Thymus (tissue), 11 donors: ENCODE data around the gene PRDM16. TPM values are rescaled to one million over a fixed set of nuclear protein-coding genes. Genes with fewer than 3 reads are reported as not detected.

Source experiments
- DNase-seq, 9 donors: peaks; one replicate each; pipeline ENCODE4 v3.0.0-alpha.2; 2013; ENCODE audit warnings: low spot score in 9 of 9, low read depth in 6 of 9, missing footprints in 1 of 9
- H3K27ac ChIP-seq, 2 donors: one replicate each; pipeline ENCODE4 v1.5.1; 2013; ENCODE audit warnings: control low read depth in 1 of 2, low read depth in 1 of 2, low read length in 1 of 2, mild to moderate bottlenecking in 1 of 2, moderate library complexity in 1 of 2
- H3K27me3 ChIP-seq, 2 donors: one replicate each; pipeline ENCODE4 v1.5.1; 2013; ENCODE audit warnings: low read length in 1 of 2; ENCODE audit not compliant: control insufficient read depth in 2 of 2, insufficient read depth in 1 of 2
- H3K36me3 ChIP-seq, 2 donors: one replicate each; pipeline ENCODE4 v1.5.1; 2013; ENCODE audit warnings: low read length in 1 of 2, mild to moderate bottlenecking in 1 of 2, moderate library complexity in 1 of 2; ENCODE audit not compliant: control insufficient read depth in 2 of 2, insufficient read depth in 2 of 2
- H3K4me1 ChIP-seq, 2 donors: one replicate each; pipeline ENCODE4 v1.5.1; 2013; ENCODE audit warnings: low read length in 2 of 2; ENCODE audit not compliant: control insufficient read depth in 2 of 2, insufficient read depth in 2 of 2
- H3K4me3 ChIP-seq, 2 donors: one replicate each; pipeline ENCODE4 v1.5.1; 2013; ENCODE audit warnings: low read length in 2 of 2, control low read depth in 1 of 2, mild to moderate bottlenecking in 1 of 2
- H3K9me3 ChIP-seq, 2 donors: one replicate each; pipeline ENCODE4 v1.5.1; 2013; ENCODE audit warnings: low read length in 1 of 2, mild to moderate bottlenecking in 1 of 2; ENCODE audit not compliant: control insufficient read depth in 2 of 2, insufficient read depth in 1 of 2
- WGBS: extraction: QIAGEN DNeasy Blood & Tissue Kit; methylation state at CpG from one replicate; pipeline ENCODE4 v1.1.7; 2013; 5-methylcytosine and 5-hydroxymethylcytosine counted together
- polyA plus RNA-seq: library from polyadenylated mRNA; stranded (reverse); fragments of 200-250 nt; gene quantifications from one replicate; pipeline ENCODE4 v1.2.3, GENCODE V29; 2013
- total RNA-seq: library from RNA; stranded (reverse); fragments of 120-200 nt; gene quantifications from one replicate; pipeline ENCODE4 v1.2.4, GENCODE V29; 2013
- donor health status: healthy.

Gene PRDM16
- total and polyA plus RNA-seq, 2 donors: 0.09 to 0.55 TPM

- no peak for DNase-seq
- Histone ChIP-seq H3K4me1 (peaks cover 0 to 11% of the 10 kb centered on the region in 2 donors), H3K4me3 (no peak overlapping the region), H3K36me3 (no peaks in the 10 kb centered on the region), H3K27ac (no peak overlapping the region), H3K9me3 (no peaks in the 10 kb centered on the region), H3K27me3 (peaks cover 0 to 3% of the 10 kb centered on the region in 2 donors)
- WGBS: 58% methylated on average over 15 of the region's 15 CpGs
These were observed 157.2 kb downstream of the PRDM16 start for GRCh38 chr1:3226191-3226590.

DNA sequence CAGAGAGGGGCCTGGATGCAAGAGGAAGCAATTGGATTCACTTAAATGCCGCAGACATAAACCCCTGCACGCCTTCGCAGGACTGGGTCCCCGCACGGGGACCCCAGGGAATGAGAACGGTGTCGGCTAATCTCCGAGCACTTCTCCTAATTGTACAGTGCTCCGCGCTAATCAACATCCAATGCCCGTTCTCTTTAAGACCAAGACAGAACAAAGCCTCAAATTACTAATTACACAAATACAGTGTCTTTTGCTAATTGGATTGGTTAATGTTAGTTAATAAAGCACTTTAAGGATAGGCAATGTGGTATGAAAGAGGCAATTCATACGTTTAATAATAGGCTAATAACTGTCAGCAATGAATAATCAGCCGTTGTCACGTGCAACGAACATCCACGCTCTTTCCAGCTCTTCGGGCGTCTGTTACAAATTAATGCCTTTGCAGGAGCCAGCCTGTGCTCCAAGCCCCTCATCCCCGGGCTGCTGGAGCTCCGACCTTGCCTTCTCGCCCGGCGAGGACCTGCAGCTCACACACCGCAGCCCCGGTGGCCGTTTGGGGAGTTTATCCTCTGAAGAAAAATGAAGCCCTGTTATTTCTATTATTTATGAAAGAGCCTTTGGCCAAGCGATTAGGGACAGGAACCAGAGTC is 157.8 kb downstream of the PRDM16 start:
- Histone ChIP-seq H3K36me3 (no peaks in the 10 kb centered on the region), H3K27me3 (peaks cover 0 to 3% of the 10 kb centered on the region in 2 donors), H3K4me1 (peaks cover 0 to 8% of the 10 kb centered on the region in 2 donors), H3K4me3 (no peak overlapping the region), H3K27ac (no peak overlapping the region), H3K9me3 (no peaks in the 10 kb centered on the region)
- no peak for DNase-seq
- WGBS: 91% methylated on average over 27 of the region's 27 CpGs

DNA sequence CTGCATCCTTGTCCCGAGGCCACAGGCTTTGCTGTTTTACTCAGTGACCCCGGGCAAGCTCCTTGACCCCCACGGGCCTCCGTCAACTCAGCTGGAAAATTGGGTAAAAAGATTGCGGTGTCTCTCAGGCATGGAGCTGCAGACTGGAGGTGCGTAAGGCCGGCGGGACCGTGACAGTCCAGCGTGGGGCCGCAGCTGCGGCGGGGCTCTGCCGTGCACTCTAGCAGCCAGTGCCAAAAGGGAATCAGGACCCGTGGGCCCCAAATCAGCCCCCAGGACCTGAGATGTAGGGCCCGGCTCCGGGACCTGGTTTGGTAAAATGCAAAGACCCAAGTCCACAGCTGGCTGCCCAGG is 158.3 kb downstream of the PRDM16 start:
- Histone ChIP-seq H3K4me3 (no peak overlapping the region), H3K27ac (no peak overlapping the region), H3K4me1 (peaks cover 0 to 3% of the 10 kb centered on the region in 2 donors), H3K9me3 (no peaks in the 10 kb centered on the region), H3K36me3 (no peaks in the 10 kb centered on the region), H3K27me3 (peaks cover 0 to 3% of the 10 kb centered on the region in 2 donors)
- no peak for DNase-seq
- 93% methylated on average over 17 of the region's 17 CpGs for WGBS

DNA sequence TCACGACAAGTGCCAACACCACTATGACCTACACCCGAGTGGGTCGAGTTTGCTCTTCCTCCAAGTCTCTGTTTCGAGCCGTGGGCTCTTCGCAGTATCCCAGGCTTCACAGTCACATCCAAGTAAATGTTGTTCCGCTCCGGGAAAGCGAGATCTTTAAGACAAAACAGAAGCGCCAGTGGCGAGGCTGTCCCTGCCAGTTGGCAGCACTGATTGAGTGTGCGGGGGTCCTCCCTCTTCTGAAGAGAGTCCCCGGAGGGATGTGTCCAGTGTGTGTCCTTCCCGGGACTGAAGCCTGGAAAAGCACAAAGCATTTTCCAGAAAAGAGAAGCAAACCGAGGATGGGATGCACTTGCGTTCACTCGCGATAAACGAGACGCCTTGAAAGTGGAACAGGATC is 158.9 kb downstream of the PRDM16 start:
- Histone ChIP-seq H3K4me3 (no peak overlapping the region), H3K36me3 (no peaks in the 10 kb centered on the region), H3K27me3 (peaks cover 0 to 3% of the 10 kb centered on the region in 2 donors), H3K27ac (no peak overlapping the region), H3K9me3 (no peaks in the 10 kb centered on the region), H3K4me1 (no peaks in the 10 kb centered on the region)
- WGBS: 91% methylated on average over 20 of the region's 20 CpGs
- DNase-seq: no peak

DNA sequence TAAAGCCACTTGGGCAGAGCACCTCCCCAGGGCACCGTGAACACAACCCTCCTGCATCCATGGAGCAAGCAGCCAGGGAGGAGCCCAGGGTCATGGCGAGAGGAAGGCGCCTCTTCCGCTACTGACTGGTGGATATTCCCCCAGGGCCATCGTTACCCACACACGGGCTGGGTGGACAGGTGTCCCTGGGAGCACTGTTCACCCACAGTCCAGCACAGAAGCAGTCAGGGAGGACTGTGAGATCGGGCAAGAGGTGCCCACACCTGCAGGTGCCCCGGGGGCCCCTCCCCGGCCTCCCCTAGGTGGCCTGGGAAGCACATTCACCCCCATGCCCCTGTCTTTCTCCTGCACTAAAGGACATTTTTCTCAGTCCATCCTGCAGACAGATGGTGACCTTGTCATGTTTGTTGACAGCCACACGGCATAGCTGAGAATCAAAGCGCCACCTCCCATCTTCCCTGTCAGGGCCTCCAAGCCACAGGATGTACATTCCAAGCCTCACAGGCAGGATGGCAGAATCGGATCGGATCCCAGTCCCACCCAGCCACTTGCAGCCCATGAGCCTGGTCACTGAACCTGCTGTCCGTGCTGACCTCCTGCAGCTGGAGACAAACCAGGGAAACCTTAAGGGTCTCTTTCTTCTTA is 160.2 kb downstream of the PRDM16 start:
- DNase-seq: no peak
- WGBS: 92% methylated on average over 14 of the region's 14 CpGs
- Histone ChIP-seq H3K4me1 (no peaks in the 10 kb centered on the region), H3K27ac (no peak overlapping the region), H3K9me3 (no peaks in the 10 kb centered on the region), H3K4me3 (no peak overlapping the region), H3K36me3 (no peaks in the 10 kb centered on the region), H3K27me3 (peaks cover 0 to 3% of the 10 kb centered on the region in 2 donors)

- no peak overlapping the region for H3K27ac ChIP-seq
- WGBS: 92% methylated on average over 15 of the region's 15 CpGs
- H3K4me3 ChIP-seq: no peak overlapping the region
- peaks cover 0 to 3% of the 10 kb centered on the region in 2 donors for H3K27me3 ChIP-seq
- no peaks in the 10 kb centered on the region for H3K4me1 ChIP-seq
- DNase-seq: no peak
- H3K36me3 ChIP-seq: no peaks in the 10 kb centered on the region
- no peaks in the 10 kb centered on the region for H3K9me3 ChIP-seq
These were observed 161.6 kb downstream of the PRDM16 start for GRCh38 chr1:3230553-3230952.

GRCh38 chr1:3231245-3231644 is 162.2 kb downstream of the PRDM16 start:
- Histone ChIP-seq H3K27ac (no peak overlapping the region), H3K27me3 (no peaks in the 10 kb centered on the region), H3K4me1 (no peaks in the 10 kb centered on the region), H3K9me3 (no peaks in the 10 kb centered on the region), H3K36me3 (no peaks in the 10 kb centered on the region), H3K4me3 (no peak overlapping the region)
- DNase-seq: no peak
- WGBS: 94% methylated on average over 24 of the region's 24 CpGs

DNA sequence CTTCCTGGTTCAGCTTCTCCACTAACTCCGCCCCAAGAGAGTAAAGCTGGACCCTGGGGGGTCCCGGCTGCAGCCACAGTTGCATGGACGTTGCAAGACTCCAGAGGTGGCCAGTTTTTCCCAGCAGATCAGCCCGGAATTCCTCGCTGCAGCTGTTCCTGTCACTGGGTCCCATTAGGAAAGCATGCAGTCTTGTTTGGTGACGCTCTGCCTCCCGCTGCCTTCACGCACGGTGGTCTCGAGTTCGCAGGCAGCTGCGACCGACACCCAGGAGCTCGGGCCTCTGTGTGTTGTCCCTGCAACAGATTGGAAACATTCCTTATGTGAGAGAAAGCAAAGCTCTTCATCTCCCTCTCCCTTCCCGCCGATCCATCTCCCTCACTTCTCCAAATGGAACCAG is 162.8 kb downstream of the PRDM16 start:
- no peak overlapping the region for H3K27ac ChIP-seq
- no peaks in the 10 kb centered on the region for H3K4me1 ChIP-seq
- no peak for DNase-seq
- no peaks in the 10 kb centered on the region for H3K9me3 ChIP-seq
- H3K27me3 ChIP-seq: no peaks in the 10 kb centered on the region
- WGBS: 92% methylated on average over 16 of the region's 16 CpGs
- H3K4me3 ChIP-seq: no peak overlapping the region
- H3K36me3 ChIP-seq: no peaks in the 10 kb centered on the region

- 91% methylated on average over 15 of the region's 15 CpGs for WGBS
- Histone ChIP-seq H3K27me3 (no peaks in the 10 kb centered on the region), H3K36me3 (no peaks in the 10 kb centered on the region)
These were observed 164.0 kb downstream of the PRDM16 start for GRCh38 chr1:3233031-3233430.

More at GRCh38 chr1:3233031-3233430, 164.0 kb downstream of the PRDM16 start:
- H3K4me1 ChIP-seq: no peaks in the 10 kb centered on the region
- DNase-seq: no peak
- no peak overlapping the region for H3K4me3 ChIP-seq
- H3K9me3 ChIP-seq: no peaks in the 10 kb centered on the region
- H3K27ac ChIP-seq: no peak overlapping the region
